ENCODE measurements around the gene RPS10. TPM values are rescaled to one million over a fixed set of nuclear protein-coding genes. Genes with fewer than 3 reads are reported as not detected.
A peak's percentile ranks its signal among the peaks of the same experiment; 100 is the strongest.

The RPS10 gene
- total and polyA plus RNA-seq, 12 donors, result 551 to 2,567 (median 630) TPM

DNA sequence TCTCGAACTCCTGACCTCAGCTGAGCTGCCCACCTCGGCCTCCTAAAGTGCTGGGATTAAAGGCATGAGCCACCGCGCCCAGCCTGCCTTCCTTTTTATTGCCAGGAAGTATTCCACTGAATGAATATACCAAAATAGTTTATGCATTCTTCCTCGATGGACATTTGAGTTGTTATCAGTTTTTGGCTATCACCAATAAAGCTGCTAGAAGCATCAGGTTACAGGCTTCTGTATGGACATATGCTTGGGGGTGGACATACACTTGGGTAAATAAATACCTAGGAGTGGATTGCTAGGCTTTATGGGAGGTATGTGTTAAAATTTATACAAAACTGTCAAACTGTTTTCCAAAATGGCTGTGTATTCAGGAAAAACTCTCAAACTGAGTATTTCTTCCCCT lies 10.0 kb upstream of the RPS10 start:
- no peak overlapping the region for H3K4me3 ChIP-seq
- no peaks in the 10 kb centered on the region for H3K27me3 ChIP-seq
- WGBS, 2 donors, result 65 to 66% methylated on average over 5 of the region's 5 CpGs
- H3K27ac ChIP-seq, result no peak overlapping the region
- TF ChIP-seq, protein P1, sequence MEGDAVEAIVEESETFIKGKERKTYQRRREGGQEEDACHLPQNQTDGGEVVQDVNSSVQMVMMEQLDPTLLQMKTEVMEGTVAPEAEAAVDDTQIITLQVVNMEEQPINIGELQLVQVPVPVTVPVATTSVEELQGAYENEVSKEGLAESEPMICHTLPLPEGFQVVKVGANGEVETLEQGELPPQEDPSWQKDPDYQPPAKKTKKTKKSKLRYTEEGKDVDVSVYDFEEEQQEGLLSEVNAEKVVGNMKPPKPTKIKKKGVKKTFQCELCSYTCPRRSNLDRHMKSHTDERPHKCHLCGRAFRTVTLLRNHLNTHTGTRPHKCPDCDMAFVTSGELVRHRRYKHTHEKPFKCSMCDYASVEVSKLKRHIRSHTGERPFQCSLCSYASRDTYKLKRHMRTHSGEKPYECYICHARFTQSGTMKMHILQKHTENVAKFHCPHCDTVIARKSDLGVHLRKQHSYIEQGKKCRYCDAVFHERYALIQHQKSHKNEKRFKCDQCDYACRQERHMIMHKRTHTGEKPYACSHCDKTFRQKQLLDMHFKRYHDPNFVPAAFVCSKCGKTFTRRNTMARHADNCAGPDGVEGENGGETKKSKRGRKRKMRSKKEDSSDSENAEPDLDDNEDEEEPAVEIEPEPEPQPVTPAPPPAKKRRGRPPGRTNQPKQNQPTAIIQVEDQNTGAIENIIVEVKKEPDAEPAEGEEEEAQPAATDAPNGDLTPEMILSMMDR (IDR thresholded peaks at IDR 0.05), result no peak
- H3K4me1 ChIP-seq, result no peaks in the 10 kb centered on the region
- intact Hi-C loops (cut with DNase I), result no loop called here
- no peaks in the 10 kb centered on the region for H3K36me3 ChIP-seq
- H3K9me3 ChIP-seq, result peaks cover 0 to 6% (median 0%) of the 10 kb centered on the region in 11 donors
- DNase-seq (no peak), ATAC-seq (no peak)

DNA sequence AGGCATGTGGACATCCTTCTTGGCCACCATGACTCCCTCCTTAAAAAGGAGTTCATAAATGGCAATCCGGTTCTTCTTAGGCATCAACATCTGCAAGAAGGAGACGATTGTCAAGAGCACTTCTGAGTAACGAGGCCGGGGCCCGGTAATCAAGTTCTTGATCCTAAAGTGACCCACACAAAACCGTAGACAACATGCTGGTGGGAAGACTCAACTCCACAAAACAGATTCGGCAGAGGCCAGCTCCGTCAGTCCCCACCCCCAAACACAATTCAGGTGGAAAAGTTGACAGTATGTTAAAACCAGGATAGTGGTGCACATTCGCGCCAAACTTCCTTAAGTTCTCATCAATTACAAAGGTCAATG lies 754 bp downstream of the RPS10 start:
- Histone ChIP-seq H3K4me1 (peaks cover 0 to 25% (median 16%) of the 10 kb centered on the region in 9 donors), H3K4me3 (peak overlapping the region; percentile 66 to 92 (median 75)), H3K9me3 (no peaks in the 10 kb centered on the region), H3K27me3 (no peaks in the 10 kb centered on the region), H3K27ac (peak overlapping the region in 9 of 10 donors; percentile 73 to 89 (median 85)), H3K36me3 (peaks cover 3 to 50% (median 43%) of the 10 kb centered on the region in 9 donors)
- TF ChIP-seq, protein P1 (IDR thresholded peaks at IDR 0.05), result no peak
- WGBS, 2 donors, result 4 to 5% methylated on average over 10 of the region's 10 CpGs
- DNase-seq (no peak), ATAC-seq (peak in 1 of 8 donors; percentile 7)
- intact Hi-C loops (cut with DNase I), result loop anchor here in 1 of 10 donors (5.0 kb wide), 1 partner anchor 182 kb away; no protein-coding TSS in a partner anchor

DNA sequence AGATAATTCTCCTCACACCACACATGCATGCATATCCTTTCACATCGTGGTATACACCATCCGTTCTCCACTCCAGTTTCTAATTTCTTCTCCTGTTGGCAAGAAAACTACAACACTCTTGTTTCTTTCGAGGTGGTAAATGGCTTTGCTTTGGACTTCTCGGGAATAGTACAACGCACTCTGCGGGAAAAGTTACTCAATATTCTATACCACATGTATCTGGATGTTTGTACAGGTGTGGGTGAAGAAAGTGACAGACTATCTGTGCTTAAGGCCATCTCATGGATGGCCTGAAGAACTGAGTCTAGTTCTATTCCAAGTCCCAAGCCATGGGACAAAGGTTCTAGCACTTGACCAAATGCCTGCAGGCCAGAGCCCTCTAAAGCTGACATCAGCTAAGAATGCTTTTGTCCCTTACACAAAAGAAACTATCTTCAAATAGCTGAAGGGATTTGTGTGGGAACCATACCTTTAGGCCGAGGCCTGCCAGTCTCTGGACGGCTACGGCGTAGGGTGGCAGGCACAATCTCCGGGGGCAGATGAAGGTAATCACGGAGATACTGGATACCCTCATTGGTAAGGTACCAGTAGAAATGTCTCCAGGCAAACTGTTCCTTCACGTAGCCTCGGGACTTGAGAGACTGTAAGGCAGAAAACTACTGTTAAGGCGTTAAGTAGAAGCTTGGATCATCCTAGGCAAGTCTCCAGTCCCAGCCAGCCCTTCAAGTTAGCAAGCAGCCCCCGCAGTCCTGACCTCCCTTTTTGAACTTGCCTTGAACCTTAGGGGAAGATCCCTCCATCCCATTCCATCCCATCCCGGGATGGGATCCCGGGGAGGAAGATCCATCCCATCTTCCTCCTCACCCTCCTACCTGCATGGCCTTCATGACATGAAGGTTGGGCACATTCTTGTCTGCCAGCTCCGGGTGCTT lies 1.4 kb downstream of the RPS10 start:
- Histone ChIP-seq H3K9me3 (no peaks in the 10 kb centered on the region), H3K4me1 (peaks cover 0 to 25% (median 16%) of the 10 kb centered on the region in 9 donors), H3K36me3 (peaks cover 3 to 56% (median 49%) of the 10 kb centered on the region in 9 donors), H3K27me3 (no peaks in the 10 kb centered on the region), H3K4me3 (peak overlapping the region in 9 of 10 donors; percentile 66 to 92 (median 75)), H3K27ac (peak overlapping the region in 5 of 10 donors; percentile 76 to 87 (median 84))
- DNase-seq, result no peak
- 81 to 84% methylated on average over 19 of the region's 19 CpGs for WGBS, 2 donors
- intact Hi-C loops (cut with DNase I), result loop anchor here in 1 of 10 donors (5.0 kb wide), 1 partner anchor 183 kb away; no protein-coding TSS in a partner anchor
- TF ChIP-seq, protein P1 (IDR thresholded peaks at IDR 0.05), result no peak
- no peak for ATAC-seq

DNA sequence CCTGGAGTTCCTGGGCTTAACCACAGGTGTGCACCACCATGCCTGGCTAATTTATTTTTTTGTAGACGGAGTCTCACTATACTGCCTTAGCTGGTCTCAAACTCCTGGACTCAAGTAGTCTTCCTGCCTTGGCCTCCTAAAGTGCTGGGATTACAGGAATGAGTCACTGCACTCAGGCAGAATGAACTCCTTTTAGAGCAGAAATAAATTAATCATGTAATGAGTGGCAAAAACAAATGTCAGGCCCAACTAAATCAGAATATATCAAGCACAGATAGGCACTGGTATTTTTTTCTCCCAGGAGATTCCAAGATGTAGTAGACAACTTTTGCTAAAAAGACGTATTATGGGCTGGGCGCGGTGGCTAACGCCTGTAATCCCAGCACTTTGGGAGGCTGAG lies 2.6 kb downstream of the RPS10 start:
- intact Hi-C loops (cut with DNase I), result no loop called here
- WGBS, 2 donors, result 94 to 96% methylated on average over 5 of the region's 5 CpGs
- DNase-seq, result no peak
- ATAC-seq, result no peak
- Histone ChIP-seq H3K9me3 (no peaks in the 10 kb centered on the region), H3K4me3 (no peak overlapping the region), H3K27me3 (no peaks in the 10 kb centered on the region), H3K36me3 (peaks cover 4 to 68% (median 61%) of the 10 kb centered on the region in 9 donors), H3K27ac (no peak overlapping the region), H3K4me1 (peaks cover 0 to 25% (median 16%) of the 10 kb centered on the region in 9 donors)
- TF ChIP-seq, protein P1 (IDR thresholded peaks at IDR 0.05), result no peak
